ENCODE results near the gene OR10A4.
A peak's percentile ranks its signal among the peaks of the same experiment; 100 is the strongest.
"Not testable (repeated sequence)": the region's sequence is repeated elsewhere in the genome, so short reads cannot be mapped to it uniquely, and the experiment has no call there.

Gene OR10A4

DNA sequence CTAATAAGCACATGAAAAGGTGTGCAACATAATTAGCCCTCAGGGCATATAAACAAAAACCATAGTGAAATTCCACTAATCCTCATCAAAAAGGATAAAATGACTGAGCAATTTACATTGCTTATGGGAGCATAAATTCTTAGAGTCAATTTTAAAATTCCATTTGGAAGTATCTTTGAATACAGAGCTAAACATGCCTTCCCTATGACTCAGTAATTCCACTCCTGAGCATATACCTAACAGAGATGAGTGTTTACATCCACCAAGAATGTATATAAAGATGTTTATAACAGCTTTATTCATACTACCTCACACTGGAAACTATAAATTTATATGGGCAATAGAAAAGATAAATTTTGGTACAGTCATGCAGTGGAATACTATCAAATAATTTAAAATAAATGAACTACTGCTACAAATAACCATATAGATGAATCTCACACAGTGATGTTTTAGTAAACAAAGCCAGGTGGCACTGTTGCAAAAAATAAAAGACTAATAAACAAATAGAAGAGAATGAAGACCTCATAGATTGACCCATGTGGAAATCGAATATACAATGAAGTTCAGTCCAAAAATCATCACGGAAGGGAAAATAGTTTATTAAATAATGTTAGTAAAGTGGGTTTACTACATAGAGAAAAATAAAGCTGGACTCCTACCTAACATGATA, 24.0 kb downstream of the OR10A4 start:
- TF ChIP-seq, protein P1, sequence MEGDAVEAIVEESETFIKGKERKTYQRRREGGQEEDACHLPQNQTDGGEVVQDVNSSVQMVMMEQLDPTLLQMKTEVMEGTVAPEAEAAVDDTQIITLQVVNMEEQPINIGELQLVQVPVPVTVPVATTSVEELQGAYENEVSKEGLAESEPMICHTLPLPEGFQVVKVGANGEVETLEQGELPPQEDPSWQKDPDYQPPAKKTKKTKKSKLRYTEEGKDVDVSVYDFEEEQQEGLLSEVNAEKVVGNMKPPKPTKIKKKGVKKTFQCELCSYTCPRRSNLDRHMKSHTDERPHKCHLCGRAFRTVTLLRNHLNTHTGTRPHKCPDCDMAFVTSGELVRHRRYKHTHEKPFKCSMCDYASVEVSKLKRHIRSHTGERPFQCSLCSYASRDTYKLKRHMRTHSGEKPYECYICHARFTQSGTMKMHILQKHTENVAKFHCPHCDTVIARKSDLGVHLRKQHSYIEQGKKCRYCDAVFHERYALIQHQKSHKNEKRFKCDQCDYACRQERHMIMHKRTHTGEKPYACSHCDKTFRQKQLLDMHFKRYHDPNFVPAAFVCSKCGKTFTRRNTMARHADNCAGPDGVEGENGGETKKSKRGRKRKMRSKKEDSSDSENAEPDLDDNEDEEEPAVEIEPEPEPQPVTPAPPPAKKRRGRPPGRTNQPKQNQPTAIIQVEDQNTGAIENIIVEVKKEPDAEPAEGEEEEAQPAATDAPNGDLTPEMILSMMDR (IDR thresholded peaks at IDR 0.05) = peak in 1 of 2 experiments; percentile 3
- DNase-seq = no peak
- intact Hi-C loops (cut with DNase I; ENCODE audit: low total_unique reads) = no loop called here
- no peak overlapping the region for H3K4me3 ChIP-seq
- no peaks in the 10 kb centered on the region for H3K36me3 ChIP-seq
- no peaks in the 10 kb centered on the region for H3K4me1 ChIP-seq
- no peaks in the 10 kb centered on the region for H3K9me3 ChIP-seq
- no peaks in the 10 kb centered on the region for H3K27me3 ChIP-seq
- no peak overlapping the region for H3K27ac ChIP-seq

DNA sequence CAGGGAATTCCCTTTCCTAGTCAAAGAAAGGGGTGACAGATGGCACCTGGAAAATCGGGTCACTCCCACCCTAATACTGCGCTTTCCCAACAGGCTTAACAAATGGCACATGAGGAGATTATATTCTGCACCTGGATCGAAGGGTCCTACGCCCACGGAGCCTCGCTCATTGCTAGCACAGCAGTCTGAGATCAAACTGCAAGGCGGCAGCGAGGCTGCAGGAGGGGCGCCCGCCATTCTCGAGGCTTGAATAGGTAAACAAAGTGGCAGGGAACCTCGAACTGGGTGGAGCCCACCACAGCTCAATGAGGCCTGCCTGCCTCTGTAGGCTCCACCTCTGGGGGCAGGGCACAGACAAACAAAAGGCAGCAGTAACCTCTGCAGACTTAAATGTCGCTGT, 28.4 kb downstream of the OR10A4 start:
- H3K4me1 ChIP-seq; intact Hi-C loops (cut with DNase I; ENCODE audit: low total_unique reads); H3K4me3 ChIP-seq; H3K9me3 ChIP-seq; H3K36me3 ChIP-seq; DNase-seq; H3K27me3 ChIP-seq; H3K27ac ChIP-seq: not testable (repeated sequence)

DNA sequence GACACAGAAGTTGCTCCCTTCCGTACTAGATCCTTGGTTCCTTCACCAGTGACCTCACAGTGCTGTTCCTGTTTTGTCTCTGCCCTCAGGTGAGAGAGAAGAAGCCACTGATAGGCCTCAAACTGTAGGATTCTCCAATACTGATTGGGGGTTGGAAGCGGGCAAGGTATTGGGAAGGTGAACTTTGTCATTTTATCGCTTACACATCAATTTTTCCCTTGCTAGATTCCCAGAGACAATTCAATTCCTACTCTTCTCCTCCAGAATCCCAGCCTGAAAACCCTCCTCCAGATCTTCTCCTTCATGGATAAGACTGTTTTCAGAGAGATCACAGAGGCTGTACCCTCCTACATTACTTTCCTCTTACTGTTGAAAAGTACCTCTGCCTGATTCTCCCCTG, 35.0 kb downstream of the OR10A4 start:
- Histone ChIP-seq H3K9me3 (no peaks in the 10 kb centered on the region), H3K4me3 (no peak overlapping the region), H3K36me3 (no peaks in the 10 kb centered on the region), H3K4me1 (no peaks in the 10 kb centered on the region), H3K27me3 (no peaks in the 10 kb centered on the region), H3K27ac (no peak overlapping the region)
- TF ChIP-seq, protein P1 (IDR thresholded peaks at IDR 0.05) = no peak
- intact Hi-C loops (cut with DNase I; ENCODE audit: low total_unique reads) = no loop called here
- DNase-seq = no peak

DNA sequence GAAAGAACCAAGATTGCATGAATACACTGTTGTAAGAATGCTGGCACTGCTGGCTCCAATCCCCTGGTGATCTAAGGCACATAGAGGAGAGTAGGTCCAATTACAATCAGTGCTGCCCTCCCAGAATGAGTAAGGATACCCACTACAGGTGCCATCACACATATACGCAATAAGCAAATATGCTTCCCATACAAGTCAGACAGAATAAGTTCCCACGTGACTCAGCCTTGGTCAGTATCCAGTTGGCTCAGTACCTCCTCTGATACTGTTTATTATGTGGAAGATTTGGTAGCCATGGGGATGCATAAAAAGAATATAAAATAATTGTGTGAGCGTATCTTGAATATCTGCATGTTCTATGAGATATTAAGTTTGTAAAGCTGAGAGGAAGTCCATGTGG, 35.5 kb downstream of the OR10A4 start:
- H3K36me3 ChIP-seq = no peaks in the 10 kb centered on the region
- no peaks in the 10 kb centered on the region for H3K9me3 ChIP-seq
- H3K4me3 ChIP-seq = no peak overlapping the region
- no peak for DNase-seq
- H3K27me3 ChIP-seq = no peaks in the 10 kb centered on the region
- H3K27ac ChIP-seq = no peak overlapping the region
- H3K4me1 ChIP-seq = no peaks in the 10 kb centered on the region
- intact Hi-C loops (cut with DNase I; ENCODE audit: low total_unique reads) = no loop called here
- TF ChIP-seq, protein P1 (IDR thresholded peaks at IDR 0.05) = no peak

DNA sequence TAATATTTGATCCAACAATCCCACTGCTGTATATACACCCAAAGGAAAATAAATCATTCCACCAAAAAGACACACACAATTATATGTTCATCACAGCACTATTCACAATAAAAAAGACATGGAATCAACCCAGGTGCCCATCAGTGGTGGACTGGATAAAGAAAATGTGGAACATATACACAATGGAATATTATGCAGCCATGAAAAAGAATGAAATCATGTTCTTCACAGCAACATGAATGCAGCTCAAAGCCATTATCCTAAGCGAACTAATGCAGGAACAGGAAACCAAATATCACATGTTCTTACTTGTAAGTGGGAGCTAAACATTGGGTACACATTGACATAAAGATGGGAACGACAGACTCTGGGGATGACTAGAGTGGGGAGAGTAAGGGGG, 43.3 kb downstream of the OR10A4 start:
- no peak for DNase-seq
- Histone ChIP-seq H3K4me1 (no peaks in the 10 kb centered on the region), H3K27me3 (no peaks in the 10 kb centered on the region), H3K27ac (no peak overlapping the region), H3K9me3 (no peaks in the 10 kb centered on the region), H3K4me3 (no peak overlapping the region), H3K36me3 (no peaks in the 10 kb centered on the region)
- TF ChIP-seq, protein P1 (IDR thresholded peaks at IDR 0.05) = no peak
- intact Hi-C loops (cut with DNase I; ENCODE audit: low total_unique reads) = no loop called here

DNA sequence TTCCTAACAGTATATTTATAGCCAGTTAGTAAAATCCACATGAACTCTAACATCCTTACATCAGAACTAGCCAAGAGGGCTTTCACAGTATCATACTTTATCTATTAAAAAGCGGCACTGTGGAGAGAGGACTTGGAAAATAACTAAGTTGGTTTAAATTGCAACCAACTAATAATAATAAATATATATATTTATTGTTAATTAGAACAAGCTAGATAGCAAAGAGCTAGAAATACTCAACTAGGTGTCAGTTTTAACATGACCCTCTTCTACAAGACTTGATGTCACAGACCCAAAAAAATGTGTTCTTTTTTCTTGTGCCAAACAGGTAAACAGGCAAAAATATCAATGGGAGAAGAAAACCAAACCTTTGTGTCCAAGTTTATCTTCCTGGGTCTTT, 44.3 kb downstream of the OR10A4 start, which contains the start of gene OR2D3:
OR2D3 (plus strand) TSS at position 301 of the 400 bp plus-strand sequence; CDS start at position 301, 0 bp downstream.
- Histone ChIP-seq H3K36me3 (no peaks in the 10 kb centered on the region), H3K9me3 (no peaks in the 10 kb centered on the region), H3K4me1 (peaks cover 0 to under 1% (median 0%) of the 10 kb centered on the region in 4 donors), H3K27ac (no peak within 1 kb of the TSS), H3K27me3 (no peaks in the 10 kb centered on the region), H3K4me3 (no peak within 1 kb of the TSS)
- no peak for DNase-seq
- TF ChIP-seq, protein P1 (IDR thresholded peaks at IDR 0.05) = no peak
- intact Hi-C loops (cut with DNase I; ENCODE audit: low total_unique reads) = no loop called here
